Right hindlimb (tissue), 1 donor: ENCODE data around the gene RAI1.

Source experiments
- DNase-seq: peaks from one replicate; pipeline ENCODE4 v3.0.0-alpha.2; 2018

RAI1 gene

DNA sequence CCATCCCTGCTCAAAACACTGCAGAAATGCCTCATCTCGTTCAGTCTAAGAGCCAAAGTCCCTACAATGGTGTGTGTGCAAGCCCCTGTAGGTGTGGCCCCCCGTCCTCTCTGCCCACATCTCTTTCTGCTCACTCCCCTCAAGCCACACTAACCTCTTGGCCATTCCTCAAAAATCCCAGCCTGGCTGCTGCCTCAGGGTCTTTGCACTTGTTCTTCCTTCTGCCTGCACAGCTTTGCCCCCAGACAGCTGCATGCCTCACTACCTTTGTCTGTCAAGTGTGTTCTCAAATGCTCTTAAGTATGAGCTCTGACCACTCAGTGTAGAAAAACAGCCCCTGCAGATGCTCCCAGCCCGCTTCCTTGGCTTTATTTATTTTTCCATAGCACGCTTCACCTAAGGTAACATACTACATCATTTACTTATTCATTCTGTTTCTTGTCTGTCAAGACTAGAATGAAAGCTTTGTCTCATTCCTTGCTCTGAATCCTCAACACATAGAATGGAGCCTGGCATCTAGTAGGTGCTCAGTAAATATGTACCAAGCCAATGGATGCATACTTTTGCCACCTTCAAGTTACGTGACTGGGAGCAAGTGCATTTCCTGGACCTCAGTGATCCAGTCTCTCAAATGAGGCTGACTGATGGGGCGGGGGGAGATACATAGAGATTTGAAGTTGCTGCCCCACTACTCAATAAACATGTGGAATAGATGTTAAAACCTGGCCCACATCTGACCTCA lies 38.1 kb downstream of the RAI1 start:
- DNase-seq, result no peak

DNA sequence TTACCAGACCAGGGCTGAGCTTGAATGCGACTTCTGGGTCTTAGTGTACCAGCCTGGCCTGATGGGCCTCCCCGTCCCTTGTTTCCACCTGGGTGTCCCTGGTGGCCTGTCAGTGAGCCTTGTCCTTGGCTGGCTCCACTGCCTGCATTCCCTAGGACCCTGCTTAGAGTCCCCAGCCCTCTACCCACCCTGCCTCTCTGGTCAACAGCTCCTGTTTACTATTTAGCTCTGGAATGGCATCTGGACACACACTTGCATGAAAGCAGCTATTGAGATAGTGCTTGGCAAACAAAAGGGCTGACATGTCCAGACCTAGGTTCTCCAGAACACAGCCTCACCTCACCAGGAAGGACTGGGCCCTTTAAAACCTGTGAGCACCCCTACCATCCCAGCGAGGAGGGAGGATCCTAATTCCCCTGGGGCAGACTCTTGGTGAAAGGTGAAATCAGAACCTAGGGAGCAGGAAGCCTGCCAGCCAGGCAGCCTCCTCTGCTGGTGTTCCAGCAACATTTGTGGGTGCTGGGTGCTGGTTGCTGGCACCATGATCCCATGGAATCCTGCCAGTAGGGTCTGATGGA lies 38.8 kb downstream of the RAI1 start:
- DNase-seq, result no peak

DNA sequence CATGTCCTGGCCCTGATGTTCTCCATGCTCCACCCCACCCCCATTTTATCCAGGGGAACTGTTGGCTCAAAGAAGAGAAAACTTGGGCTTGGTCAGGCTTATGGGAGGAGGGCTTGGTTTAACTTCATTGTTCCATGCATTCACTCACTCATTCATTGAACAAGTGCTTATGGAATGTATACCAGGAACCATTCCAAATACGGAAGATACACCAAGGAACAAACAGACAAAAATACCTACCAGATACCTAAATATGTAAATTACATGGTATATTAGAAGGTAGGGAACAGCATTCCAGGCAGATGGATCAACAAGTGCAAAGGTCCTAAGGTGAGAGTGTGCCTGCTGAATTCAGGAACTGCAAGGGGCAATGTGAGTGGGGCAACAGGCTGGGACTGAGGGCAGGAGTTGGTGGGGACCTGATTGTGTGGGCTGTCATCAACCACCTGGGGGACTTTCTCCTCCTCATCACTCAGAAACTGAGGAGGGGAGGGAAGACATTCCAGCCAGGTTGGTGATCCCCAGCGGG lies 39.9 kb downstream of the RAI1 start:
- no peak for DNase-seq

DNA sequence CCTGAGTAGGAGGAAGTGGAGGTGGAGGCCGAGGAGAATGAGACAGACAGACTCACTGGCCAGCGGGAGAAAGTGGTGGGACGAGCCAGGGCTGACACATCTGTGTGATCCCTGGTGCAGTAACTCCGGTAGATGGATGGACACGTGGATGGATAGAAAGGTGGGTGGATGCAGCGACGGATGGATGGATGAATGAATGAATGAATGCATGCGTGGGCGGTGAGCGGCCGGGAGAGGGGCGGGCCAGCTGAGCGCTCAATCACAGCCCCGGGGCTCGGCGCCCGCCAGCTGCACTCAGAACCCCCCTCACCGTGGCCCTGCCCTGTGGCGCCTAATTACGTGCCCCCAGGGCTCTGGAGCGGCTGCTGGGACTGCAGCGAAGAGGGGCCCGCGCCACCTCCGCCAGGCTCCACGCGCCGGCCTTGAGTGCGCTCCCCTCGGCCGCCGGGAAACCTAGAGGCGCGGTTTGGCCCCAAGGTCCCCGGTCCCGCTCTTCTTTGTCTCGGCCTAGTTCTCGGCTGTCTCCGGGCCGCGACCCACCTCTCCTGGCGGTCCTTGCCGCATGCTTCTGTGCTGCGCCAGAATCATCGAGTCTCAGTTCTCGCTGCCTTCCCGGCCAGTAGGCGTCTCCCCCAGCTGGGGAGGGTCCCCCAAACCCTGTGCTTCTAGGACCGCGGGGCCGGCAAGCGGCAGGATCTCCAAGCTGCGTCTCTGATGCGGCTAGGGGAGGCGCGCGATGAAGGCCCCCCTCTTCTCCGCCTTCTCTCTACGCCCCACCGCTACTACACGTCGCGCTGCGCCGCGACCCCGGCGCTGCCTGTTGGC lies 41.0 kb downstream of the RAI1 start:
- peak; percentile 86 for DNase-seq

- DNase-seq, result no peak
These were observed 41.7 kb downstream of the RAI1 start for GRCh38 chr17:17722906-17723353.

- peak; percentile 80 for DNase-seq
These were observed 42.4 kb downstream of the RAI1 start for GRCh38 chr17:17723354-17724261.

GRCh38 chr17:17724307-17725010 lies 43.2 kb downstream of the RAI1 start:
- peak; percentile 63 for DNase-seq

- DNase-seq, result no peak
These were observed 43.9 kb downstream of the RAI1 start for GRCh38 chr17:17725011-17725751.

- DNase-seq, result no peak
These were observed 44.6 kb downstream of the RAI1 start for GRCh38 chr17:17725752-17726457.

- no peak for DNase-seq
These were observed 45.3 kb downstream of the RAI1 start for GRCh38 chr17:17726458-17727060.

- no peak for DNase-seq
These were observed 45.9 kb downstream of the RAI1 start for GRCh38 chr17:17727111-17727659.

DNA sequence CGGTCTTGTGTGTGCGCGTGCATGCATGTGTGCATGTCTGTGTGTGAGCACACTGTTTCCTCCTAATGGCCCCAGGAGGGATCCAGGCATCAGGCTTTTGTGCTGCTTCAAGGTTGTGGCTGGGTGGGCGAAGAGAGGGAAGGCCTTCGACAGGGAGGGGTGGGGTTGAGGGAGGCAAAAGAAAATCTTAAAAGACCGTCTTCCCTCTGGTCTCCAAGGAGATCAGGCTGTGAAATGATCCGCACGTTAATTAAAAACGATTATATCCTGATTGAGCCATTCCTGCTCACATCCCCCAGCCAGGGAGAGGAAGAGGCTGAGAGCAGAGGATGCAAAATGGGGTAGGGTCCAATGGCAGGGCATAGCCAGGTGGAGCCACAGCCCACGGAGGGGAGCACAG lies 46.9 kb downstream of the RAI1 start:
- DNase-seq, result no peak

GRCh38 chr17:17728550-17729251 lies 47.4 kb downstream of the RAI1 start:
- no peak for DNase-seq

- no peak for DNase-seq
These were observed 48.5 kb downstream of the RAI1 start for GRCh38 chr17:17729620-17730249.

- no peak for DNase-seq
These were observed 49.1 kb downstream of the RAI1 start for GRCh38 chr17:17730250-17730935.

DNA sequence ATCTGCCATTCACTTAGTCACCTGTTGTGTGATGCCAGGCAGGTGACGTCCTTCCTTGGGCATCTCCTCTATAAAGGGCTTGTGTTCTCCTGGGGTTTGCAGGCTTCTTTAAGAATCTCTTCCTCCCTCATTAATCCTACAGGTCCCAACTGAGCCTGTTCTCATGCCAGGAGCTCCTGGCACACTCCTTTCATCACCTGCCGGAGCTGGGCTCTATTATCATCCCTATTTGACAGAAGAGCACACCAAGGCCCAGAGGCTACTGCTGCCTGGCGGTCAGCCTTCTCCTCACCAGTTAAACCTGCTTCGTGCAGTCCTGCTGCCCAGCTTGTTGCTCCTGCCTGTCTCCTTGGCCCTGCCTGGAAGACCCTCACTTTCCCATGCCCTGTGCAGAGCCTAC lies 51.2 kb downstream of the RAI1 start:
- no peak for DNase-seq

DNA sequence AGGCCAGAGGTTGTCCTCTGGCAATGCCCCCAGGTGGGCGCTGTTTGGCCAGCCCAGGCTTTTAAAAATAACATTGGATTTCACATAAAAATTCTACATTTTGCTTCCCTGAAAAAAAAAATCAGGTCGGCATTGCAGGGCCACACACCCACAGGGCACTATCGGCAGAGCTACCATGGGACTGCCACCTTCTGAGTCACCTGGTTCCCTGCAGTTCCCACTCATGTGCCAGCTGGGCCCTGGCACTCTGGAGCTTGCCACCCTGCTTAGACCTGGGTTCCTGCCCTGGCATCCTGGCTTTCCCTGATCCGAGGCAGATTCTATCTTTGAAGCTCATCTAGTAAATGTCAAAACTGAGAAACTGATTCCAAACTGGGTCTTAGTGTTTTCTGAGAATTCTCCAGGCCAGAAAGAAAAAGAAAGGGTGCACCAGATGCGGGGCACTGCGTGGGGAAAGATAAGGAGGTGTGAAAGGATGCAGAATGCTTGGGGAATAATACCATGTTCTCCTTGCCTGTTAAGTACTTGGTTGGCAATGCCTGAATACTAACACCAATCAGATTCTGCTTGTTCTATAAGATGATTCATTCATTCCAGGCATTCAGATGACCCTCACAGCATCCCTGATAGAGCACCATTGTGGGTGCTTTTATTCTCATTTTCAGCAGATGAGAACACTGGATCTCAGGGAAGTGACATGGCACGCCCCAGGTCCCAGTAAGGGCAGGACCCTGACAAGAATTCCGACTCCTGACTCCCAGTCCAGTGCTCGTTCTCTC lies 51.8 kb downstream of the RAI1 start:
- no peak for DNase-seq
